Measurements from ENCODE around the gene TAF11L5. TPM values are rescaled to one million over a fixed set of nuclear protein-coding genes. Genes with fewer than 3 reads are reported as not detected.
"Not testable (repeated sequence)": the region's sequence is repeated elsewhere in the genome, so short reads cannot be mapped to it uniquely, and the experiment has no call there.

The TAF11L5 gene
- not detected for total RNA-seq

DNA sequence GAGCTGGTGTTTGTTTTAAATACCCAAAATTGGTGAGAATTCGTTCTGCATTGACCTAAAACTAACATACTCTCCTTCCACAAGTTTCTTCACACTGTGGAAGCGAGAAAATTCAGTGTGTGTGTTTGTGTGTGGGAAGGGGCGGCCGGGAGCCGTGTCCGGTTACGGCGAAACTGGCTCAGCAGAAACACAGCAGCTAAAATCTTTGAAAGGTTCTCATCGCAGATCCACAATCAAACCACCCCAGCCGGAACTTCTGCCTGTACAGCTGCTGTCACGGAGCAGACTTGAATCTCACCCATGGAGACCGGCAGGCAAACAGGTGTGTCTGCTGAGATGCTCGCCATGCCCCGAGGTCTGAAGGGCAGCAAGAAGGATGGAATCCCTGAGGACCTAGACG is at the start of gene TAF11L5:
TAF11L5 (plus strand) TSS at position 301 of the 400 bp plus-strand sequence.
- H3K27me3 ChIP-seq; ATAC-seq; intact Hi-C loops (cut with DNase I; ENCODE audit: low total_unique reads); H3K4me1 ChIP-seq; H3K36me3 ChIP-seq; H3K4me3 ChIP-seq; DNase-seq; H3K9me3 ChIP-seq; in situ Hi-C loops (cut with MboI; ENCODE audit: low sequenced_read_pairs in 4 of 4); H3K27ac ChIP-seq: not testable (repeated sequence)

DNA sequence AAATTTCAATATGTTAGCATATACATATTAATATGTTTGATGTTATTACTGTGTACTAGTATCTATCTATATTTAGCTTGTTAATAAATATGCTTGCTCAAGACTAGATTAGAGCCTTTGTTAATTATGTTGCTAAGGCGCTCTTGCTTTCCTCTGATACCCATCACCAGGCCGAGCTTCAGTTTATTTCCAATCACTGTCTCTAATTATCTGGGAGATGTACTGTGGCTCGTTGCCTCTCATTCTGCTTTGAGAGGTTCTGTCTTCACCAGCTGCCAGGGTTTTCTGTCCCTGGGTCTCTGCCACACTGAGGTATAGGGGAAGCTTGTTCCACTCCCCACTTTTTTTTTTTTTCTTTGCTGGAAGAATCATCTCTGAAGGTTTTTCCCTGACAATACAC is 48.0 kb upstream of the TAF11L5 start:
- TF ChIP-seq, protein P1, sequence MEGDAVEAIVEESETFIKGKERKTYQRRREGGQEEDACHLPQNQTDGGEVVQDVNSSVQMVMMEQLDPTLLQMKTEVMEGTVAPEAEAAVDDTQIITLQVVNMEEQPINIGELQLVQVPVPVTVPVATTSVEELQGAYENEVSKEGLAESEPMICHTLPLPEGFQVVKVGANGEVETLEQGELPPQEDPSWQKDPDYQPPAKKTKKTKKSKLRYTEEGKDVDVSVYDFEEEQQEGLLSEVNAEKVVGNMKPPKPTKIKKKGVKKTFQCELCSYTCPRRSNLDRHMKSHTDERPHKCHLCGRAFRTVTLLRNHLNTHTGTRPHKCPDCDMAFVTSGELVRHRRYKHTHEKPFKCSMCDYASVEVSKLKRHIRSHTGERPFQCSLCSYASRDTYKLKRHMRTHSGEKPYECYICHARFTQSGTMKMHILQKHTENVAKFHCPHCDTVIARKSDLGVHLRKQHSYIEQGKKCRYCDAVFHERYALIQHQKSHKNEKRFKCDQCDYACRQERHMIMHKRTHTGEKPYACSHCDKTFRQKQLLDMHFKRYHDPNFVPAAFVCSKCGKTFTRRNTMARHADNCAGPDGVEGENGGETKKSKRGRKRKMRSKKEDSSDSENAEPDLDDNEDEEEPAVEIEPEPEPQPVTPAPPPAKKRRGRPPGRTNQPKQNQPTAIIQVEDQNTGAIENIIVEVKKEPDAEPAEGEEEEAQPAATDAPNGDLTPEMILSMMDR (IDR thresholded peaks at IDR 0.05 in 4 of 5, conservative IDR thresholded peaks at IDR 0.05 in 1 of 5): no peak
- TF ChIP-seq POLR2A (IDR thresholded peaks at IDR 0.05): no peak
- no peak for DNase-seq
- ATAC-seq: no peak
- intact Hi-C loops (cut with DNase I; ENCODE audit: low total_unique reads): no loop called here
- H3K27me3 ChIP-seq: no peaks in the 10 kb centered on the region
- no peaks in the 10 kb centered on the region for H3K4me1 ChIP-seq
- in situ Hi-C loops (cut with MboI; ENCODE audit: low sequenced_read_pairs in 4 of 4): no loop called here
- H3K4me3 ChIP-seq: no peak overlapping the region
- no peak overlapping the region for H3K27ac ChIP-seq
- no peaks in the 10 kb centered on the region for H3K36me3 ChIP-seq
- H3K9me3 ChIP-seq: no peaks in the 10 kb centered on the region

DNA sequence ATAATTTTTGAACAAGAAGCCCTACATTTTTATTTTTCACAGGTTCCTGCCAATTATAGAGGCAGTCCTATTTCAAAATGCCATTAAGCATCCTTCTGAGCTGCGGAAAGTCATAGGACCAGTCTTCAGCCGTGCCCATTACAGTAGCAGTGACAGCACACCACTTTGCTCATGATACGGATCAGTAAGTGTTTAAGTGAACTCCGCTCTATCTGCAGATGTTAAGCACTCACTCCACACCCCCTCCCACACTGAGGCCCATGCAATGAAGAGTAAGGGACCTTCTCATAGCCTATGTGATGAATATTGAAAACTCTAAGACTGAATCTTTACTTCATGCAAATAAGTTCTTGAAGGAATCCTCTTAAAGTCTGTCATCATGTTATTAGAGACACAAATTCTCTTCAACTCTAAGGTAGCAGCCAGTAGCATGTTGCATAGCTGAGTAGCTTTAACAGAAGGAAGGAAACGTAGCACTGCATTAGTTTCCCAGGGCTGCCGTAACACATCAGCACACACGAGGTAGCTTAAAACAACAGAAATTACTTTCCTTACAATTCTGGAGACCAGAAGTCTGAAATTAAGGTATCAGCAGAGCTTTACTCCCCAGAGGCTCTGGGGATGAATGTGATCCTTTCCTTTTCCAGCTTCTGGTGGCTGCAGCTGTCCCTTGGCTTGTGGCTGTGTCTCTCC is 47.3 kb upstream of the TAF11L5 start:
- H3K9me3 ChIP-seq: no peaks in the 10 kb centered on the region
- no peaks in the 10 kb centered on the region for H3K36me3 ChIP-seq
- no peaks in the 10 kb centered on the region for H3K4me1 ChIP-seq
- H3K4me3 ChIP-seq: no peak overlapping the region
- DNase-seq: no peak
- ATAC-seq: no peak
- H3K27ac ChIP-seq: no peak overlapping the region
- H3K27me3 ChIP-seq: no peaks in the 10 kb centered on the region
- in situ Hi-C loops (cut with MboI; ENCODE audit: low sequenced_read_pairs in 4 of 4): no loop called here
- TF ChIP-seq POLR2A (IDR thresholded peaks at IDR 0.05): no peak
- TF ChIP-seq, protein P1 (IDR thresholded peaks at IDR 0.05 in 4 of 5, conservative IDR thresholded peaks at IDR 0.05 in 1 of 5): no peak
- intact Hi-C loops (cut with DNase I; ENCODE audit: low total_unique reads): no loop called here

DNA sequence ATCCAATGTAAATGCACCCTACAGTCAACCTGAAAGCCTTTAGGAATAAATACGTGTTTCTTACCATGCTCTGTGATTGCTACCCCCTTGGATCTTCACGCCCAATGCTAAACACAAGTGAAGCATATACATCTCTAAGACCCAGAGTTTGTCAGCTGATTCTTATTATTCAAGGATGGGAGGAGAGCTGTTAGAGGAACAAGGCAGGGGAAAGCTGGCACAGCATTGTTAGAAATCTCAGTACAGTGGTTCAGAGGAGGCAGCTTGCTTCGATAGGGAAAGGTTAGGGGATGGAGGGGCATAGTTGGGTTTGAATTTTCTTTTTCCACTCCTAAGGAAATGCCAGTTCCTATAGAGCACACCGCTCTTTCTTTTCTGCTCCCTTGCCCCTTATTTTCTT is 43.7 kb upstream of the TAF11L5 start:
- Histone ChIP-seq H3K36me3 (no peaks in the 10 kb centered on the region), H3K4me3 (no peak overlapping the region), H3K27ac (no peak overlapping the region), H3K4me1 (no peaks in the 10 kb centered on the region), H3K9me3 (no peaks in the 10 kb centered on the region), H3K27me3 (no peaks in the 10 kb centered on the region)
- in situ Hi-C loops (cut with MboI; ENCODE audit: low sequenced_read_pairs in 4 of 4): no loop called here
- DNase-seq: no peak
- TF ChIP-seq POLR2A (IDR thresholded peaks at IDR 0.05): no peak
- TF ChIP-seq, protein P1 (IDR thresholded peaks at IDR 0.05 in 4 of 5, conservative IDR thresholded peaks at IDR 0.05 in 1 of 5): no peak
- intact Hi-C loops (cut with DNase I; ENCODE audit: low total_unique reads): no loop called here
- no peak for ATAC-seq

DNA sequence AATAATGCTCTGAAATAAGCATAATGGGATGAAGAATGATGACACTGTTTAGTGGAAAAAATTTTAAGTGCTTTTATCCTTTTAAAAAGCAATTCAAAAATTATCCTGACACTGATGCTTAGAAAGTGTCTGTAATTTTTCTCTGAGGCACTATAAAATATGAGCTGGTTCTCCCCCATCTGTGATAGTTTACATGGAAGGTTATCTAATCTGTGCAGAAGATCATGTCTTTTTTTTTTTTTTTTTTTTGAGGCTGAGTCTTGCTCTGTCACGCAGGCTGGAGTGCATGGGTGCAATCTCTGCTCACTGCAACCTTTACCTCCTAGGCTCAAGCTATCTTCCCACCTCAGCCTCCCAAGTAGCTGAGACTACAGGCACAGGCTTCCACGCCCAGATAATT is 42.2 kb upstream of the TAF11L5 start:
- intact Hi-C loops (cut with DNase I; ENCODE audit: low total_unique reads) (no loop called here), in situ Hi-C loops (cut with MboI; ENCODE audit: low sequenced_read_pairs in 4 of 4) (no loop called here)
- H3K27me3 ChIP-seq: no peaks in the 10 kb centered on the region
- H3K27ac ChIP-seq: no peak overlapping the region
- no peak overlapping the region for H3K4me3 ChIP-seq
- ATAC-seq: no peak
- H3K9me3 ChIP-seq: no peaks in the 10 kb centered on the region
- H3K36me3 ChIP-seq: no peaks in the 10 kb centered on the region
- H3K4me1 ChIP-seq: no peaks in the 10 kb centered on the region
- DNase-seq: no peak
- TF ChIP-seq POLR2A (IDR thresholded peaks at IDR 0.05): no peak

DNA sequence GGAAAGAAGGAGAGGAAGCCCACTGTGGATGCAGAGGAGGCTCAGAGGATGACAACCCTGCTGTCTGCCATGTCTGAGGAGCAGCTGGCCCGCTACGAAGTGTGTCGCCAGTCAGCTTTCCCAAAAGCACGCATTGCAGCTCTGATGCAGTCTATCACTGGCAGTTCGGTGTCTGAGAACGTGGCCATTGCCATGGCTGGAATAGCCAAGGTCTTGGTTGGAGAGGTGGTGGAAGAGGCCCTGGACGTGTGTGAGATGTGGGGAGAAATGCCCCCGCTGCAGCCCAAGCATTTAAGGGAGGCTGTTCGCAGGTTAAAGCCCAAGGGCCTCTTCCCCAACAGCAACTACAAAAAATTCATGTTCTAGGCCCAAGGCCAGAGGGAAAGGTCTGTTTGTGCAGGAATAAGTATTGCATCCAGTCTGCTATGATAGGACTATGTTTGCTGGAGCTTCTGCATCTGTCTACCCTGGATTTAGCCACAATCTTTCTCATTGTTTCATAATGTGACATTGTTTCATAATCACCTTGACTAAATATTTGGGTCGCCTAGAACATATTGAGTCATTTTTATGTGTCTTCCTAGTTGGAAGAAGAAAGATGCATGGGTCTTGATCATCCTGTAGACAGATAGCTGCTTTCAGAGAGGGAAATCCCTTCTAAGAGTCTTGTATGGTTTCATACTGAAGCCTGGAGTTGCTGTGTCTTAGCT is 38.4 kb upstream of the TAF11L5 start:
- H3K4me1 ChIP-seq; intact Hi-C loops (cut with DNase I; ENCODE audit: low total_unique reads); ATAC-seq; H3K27me3 ChIP-seq; H3K36me3 ChIP-seq; H3K4me3 ChIP-seq; in situ Hi-C loops (cut with MboI; ENCODE audit: low sequenced_read_pairs in 4 of 4); H3K9me3 ChIP-seq; H3K27ac ChIP-seq; DNase-seq: not testable (repeated sequence)

Data from gastrocnemius medialis (tissue), 4 donors.